Measurements from ENCODE around the gene DYRK1A. TPM values are rescaled to one million over a fixed set of nuclear protein-coding genes. Genes with fewer than 3 reads are reported as not detected.

Gene DYRK1A
- total RNA-seq, 4 donors from 2014 or later: 42.0 to 137 (median 119) TPM

- DNase-seq: no peak
- Histone ChIP-seq H3K4me3 (no peak overlapping the region), H3K4me1 (peaks cover 5% of the 10 kb centered on the region in 2 donors), H3K36me3 (no peaks in the 10 kb centered on the region), H3K27ac (no peak overlapping the region), H3K27me3 (no peaks in the 10 kb centered on the region), H3K9me3 (no peaks in the 10 kb centered on the region)
- intact Hi-C loops (cut with DNase I; ENCODE audit: low total_unique reads): no loop called here
- TF ChIP-seq CTCF (IDR thresholded peaks at IDR 0.05) (no peak), POLR2A (IDR thresholded peaks at IDR 0.05) (no peak)
Measured at GRCh38 chr21:37461479-37461878, 94.9 kb downstream of the DYRK1A start.

GRCh38 chr21:37462087-37462861, 95.7 kb downstream of the DYRK1A start:
- peaks cover 4 to 5% of the 10 kb centered on the region in 2 donors for H3K4me1 ChIP-seq
- H3K4me3 ChIP-seq: no peak overlapping the region
- no peaks in the 10 kb centered on the region for H3K9me3 ChIP-seq
- H3K27ac ChIP-seq: no peak overlapping the region
- H3K36me3 ChIP-seq: no peaks in the 10 kb centered on the region
- DNase-seq: no peak
- TF ChIP-seq POLR2A (IDR thresholded peaks at IDR 0.05) (no peak), CTCF (IDR thresholded peaks at IDR 0.05) (no peak)
- H3K27me3 ChIP-seq: no peaks in the 10 kb centered on the region
- intact Hi-C loops (cut with DNase I; ENCODE audit: low total_unique reads): no loop called here

- Histone ChIP-seq H3K4me1 (peaks cover 4 to 5% of the 10 kb centered on the region in 2 donors), H3K36me3 (no peaks in the 10 kb centered on the region), H3K9me3 (no peaks in the 10 kb centered on the region), H3K27ac (no peak overlapping the region), H3K27me3 (no peaks in the 10 kb centered on the region), H3K4me3 (no peak overlapping the region)
- intact Hi-C loops (cut with DNase I; ENCODE audit: low total_unique reads): no loop called here
- DNase-seq: no peak
- TF ChIP-seq POLR2A (IDR thresholded peaks at IDR 0.05) (no peak), CTCF (IDR thresholded peaks at IDR 0.05) (peak; percentile 42 to 55 (median 46))
Measured at GRCh38 chr21:37463083-37463801, 96.7 kb downstream of the DYRK1A start.

GRCh38 chr21:37467082-37467481, 100.5 kb downstream of the DYRK1A start:
- intact Hi-C loops (cut with DNase I; ENCODE audit: low total_unique reads): no loop called here
- no peak for DNase-seq
- H3K36me3 ChIP-seq: no peaks in the 10 kb centered on the region

More at GRCh38 chr21:37467082-37467481, 100.5 kb downstream of the DYRK1A start:
- no peaks in the 10 kb centered on the region for H3K9me3 ChIP-seq
- H3K4me1 ChIP-seq: peaks cover 0 to 4% of the 10 kb centered on the region in 2 donors
- no peak overlapping the region for H3K4me3 ChIP-seq
- H3K27ac ChIP-seq: no peak overlapping the region
- H3K27me3 ChIP-seq: no peaks in the 10 kb centered on the region
- TF ChIP-seq CTCF (IDR thresholded peaks at IDR 0.05) (no peak), POLR2A (IDR thresholded peaks at IDR 0.05) (no peak)

Data from uterus (tissue), 4 donors.